Activated naive CD4-positive, alpha-beta T cell treated with anti-CD3 and anti-CD28 coated beads, Interleukin-2, amount 50 U/mL, for 24 hours (primary cell): Measurements from ENCODE around the gene RYR3.

Source experiments
- H3K27ac Mint-ChIP-seq: one replicate; pipeline ENCODE4 v1.8.0; 2021; ENCODE audit warnings: mild to moderate bottlenecking, mixed read lengths
- H3K27me3 Mint-ChIP-seq: one replicate; pipeline ENCODE4 v1.8.0; 2021; ENCODE audit warnings: mixed read lengths
- H3K36me3 Mint-ChIP-seq: one replicate; pipeline ENCODE4 v1.8.0; 2021; ENCODE audit warnings: mixed read lengths
- H3K4me1 Mint-ChIP-seq: one replicate; pipeline ENCODE4 v1.8.0; 2021; ENCODE audit warnings: mixed read lengths
- H3K4me3 Mint-ChIP-seq: one replicate; pipeline ENCODE4 v1.8.0; 2021; ENCODE audit warnings: mild to moderate bottlenecking, mixed read lengths
- H3K9me3 Mint-ChIP-seq: one replicate; pipeline ENCODE4 v1.8.0; 2021; ENCODE audit warnings: mixed read lengths

The RYR3 gene

GRCh38 chr15:33670567-33670966 is 359.8 kb downstream of the RYR3 start:
- H3K9me3 Mint-ChIP-seq = no peaks in the 10 kb centered on the region
- H3K4me3 Mint-ChIP-seq = no peak overlapping the region
- no peaks in the 10 kb centered on the region for H3K36me3 Mint-ChIP-seq
- no peaks in the 10 kb centered on the region for H3K4me1 Mint-ChIP-seq
- no peak overlapping the region for H3K27ac Mint-ChIP-seq
- H3K27me3 Mint-ChIP-seq = peaks cover 23% of the 10 kb centered on the region

GRCh38 chr15:33671456-33671855 is 360.7 kb downstream of the RYR3 start:
- Mint-ChIP-seq H3K36me3 (no peaks in the 10 kb centered on the region), H3K9me3 (no peaks in the 10 kb centered on the region), H3K4me3 (no peak overlapping the region), H3K27ac (no peak overlapping the region), H3K27me3 (peaks cover 25% of the 10 kb centered on the region), H3K4me1 (no peaks in the 10 kb centered on the region)

- Mint-ChIP-seq H3K27me3 (peaks cover 24% of the 10 kb centered on the region), H3K4me1 (no peaks in the 10 kb centered on the region), H3K36me3 (no peaks in the 10 kb centered on the region), H3K27ac (no peak overlapping the region), H3K4me3 (no peak overlapping the region), H3K9me3 (no peaks in the 10 kb centered on the region)
These were observed 364.5 kb downstream of the RYR3 start for GRCh38 chr15:33675246-33675645.

GRCh38 chr15:33677238-33677830 is 366.6 kb downstream of the RYR3 start:
- peaks cover 18% of the 10 kb centered on the region for H3K27me3 Mint-ChIP-seq
- H3K36me3 Mint-ChIP-seq = no peaks in the 10 kb centered on the region
- no peaks in the 10 kb centered on the region for H3K4me1 Mint-ChIP-seq
- H3K9me3 Mint-ChIP-seq = no peaks in the 10 kb centered on the region
- no peak overlapping the region for H3K4me3 Mint-ChIP-seq
- H3K27ac Mint-ChIP-seq = no peak overlapping the region

- no peak overlapping the region for H3K27ac Mint-ChIP-seq
- peaks cover 14% of the 10 kb centered on the region for H3K27me3 Mint-ChIP-seq
- no peak overlapping the region for H3K4me3 Mint-ChIP-seq
- H3K4me1 Mint-ChIP-seq = no peaks in the 10 kb centered on the region
- H3K36me3 Mint-ChIP-seq = no peaks in the 10 kb centered on the region
- no peaks in the 10 kb centered on the region for H3K9me3 Mint-ChIP-seq
These were observed 367.4 kb downstream of the RYR3 start for GRCh38 chr15:33678176-33678575.

GRCh38 chr15:33678602-33679001 is 367.8 kb downstream of the RYR3 start:
- Mint-ChIP-seq H3K4me1 (no peaks in the 10 kb centered on the region), H3K27ac (no peak overlapping the region), H3K36me3 (no peaks in the 10 kb centered on the region), H3K4me3 (no peak overlapping the region), H3K27me3 (peaks cover 12% of the 10 kb centered on the region), H3K9me3 (no peaks in the 10 kb centered on the region)

GRCh38 chr15:33679061-33679460 is 368.3 kb downstream of the RYR3 start:
- H3K4me3 Mint-ChIP-seq = no peak overlapping the region
- H3K9me3 Mint-ChIP-seq = no peaks in the 10 kb centered on the region
- peaks cover 8% of the 10 kb centered on the region for H3K27me3 Mint-ChIP-seq
- H3K36me3 Mint-ChIP-seq = no peaks in the 10 kb centered on the region
- H3K27ac Mint-ChIP-seq = no peak overlapping the region
- H3K4me1 Mint-ChIP-seq = no peaks in the 10 kb centered on the region

- Mint-ChIP-seq H3K4me1 (no peaks in the 10 kb centered on the region), H3K4me3 (no peak overlapping the region), H3K9me3 (no peaks in the 10 kb centered on the region), H3K36me3 (no peaks in the 10 kb centered on the region), H3K27me3 (peaks cover 4% of the 10 kb centered on the region), H3K27ac (no peak overlapping the region)
These were observed 369.6 kb downstream of the RYR3 start for GRCh38 chr15:33680336-33680735.

- no peaks in the 10 kb centered on the region for H3K36me3 Mint-ChIP-seq
- no peaks in the 10 kb centered on the region for H3K4me1 Mint-ChIP-seq
- H3K4me3 Mint-ChIP-seq = no peak overlapping the region
- no peaks in the 10 kb centered on the region for H3K9me3 Mint-ChIP-seq
- no peak overlapping the region for H3K27ac Mint-ChIP-seq
- H3K27me3 Mint-ChIP-seq = peaks cover 2% of the 10 kb centered on the region
These were observed 382.5 kb downstream of the RYR3 start for GRCh38 chr15:33693166-33693800.

- Mint-ChIP-seq H3K4me3 (no peak overlapping the region), H3K36me3 (no peaks in the 10 kb centered on the region), H3K27me3 (peaks cover 2% of the 10 kb centered on the region), H3K27ac (no peak overlapping the region), H3K4me1 (no peaks in the 10 kb centered on the region), H3K9me3 (no peaks in the 10 kb centered on the region)
These were observed 387.4 kb downstream of the RYR3 start for GRCh38 chr15:33698126-33698525.

GRCh38 chr15:33699145-33699544 is 388.4 kb downstream of the RYR3 start:
- Mint-ChIP-seq H3K4me1 (no peaks in the 10 kb centered on the region), H3K36me3 (no peaks in the 10 kb centered on the region), H3K9me3 (no peaks in the 10 kb centered on the region), H3K27ac (no peak overlapping the region), H3K27me3 (no peaks in the 10 kb centered on the region), H3K4me3 (no peak overlapping the region)

GRCh38 chr15:33699691-33700447 is 389.1 kb downstream of the RYR3 start:
- H3K4me1 Mint-ChIP-seq = no peaks in the 10 kb centered on the region
- no peak overlapping the region for H3K27ac Mint-ChIP-seq
- H3K4me3 Mint-ChIP-seq = no peak overlapping the region
- no peaks in the 10 kb centered on the region for H3K36me3 Mint-ChIP-seq
- H3K27me3 Mint-ChIP-seq = no peaks in the 10 kb centered on the region
- no peaks in the 10 kb centered on the region for H3K9me3 Mint-ChIP-seq

GRCh38 chr15:33700695-33701303 is 390.0 kb downstream of the RYR3 start:
- H3K9me3 Mint-ChIP-seq = no peaks in the 10 kb centered on the region
- H3K27ac Mint-ChIP-seq = no peak overlapping the region
- no peak overlapping the region for H3K4me3 Mint-ChIP-seq
- H3K36me3 Mint-ChIP-seq = no peaks in the 10 kb centered on the region
- H3K4me1 Mint-ChIP-seq = no peaks in the 10 kb centered on the region
- H3K27me3 Mint-ChIP-seq = no peaks in the 10 kb centered on the region

- no peaks in the 10 kb centered on the region for H3K9me3 Mint-ChIP-seq
- no peak overlapping the region for H3K4me3 Mint-ChIP-seq
- no peaks in the 10 kb centered on the region for H3K4me1 Mint-ChIP-seq
- no peaks in the 10 kb centered on the region for H3K27me3 Mint-ChIP-seq
- H3K27ac Mint-ChIP-seq = no peak overlapping the region
- no peaks in the 10 kb centered on the region for H3K36me3 Mint-ChIP-seq
These were observed 390.5 kb downstream of the RYR3 start for GRCh38 chr15:33701304-33701696.

- H3K4me3 Mint-ChIP-seq = no peak overlapping the region
- H3K27ac Mint-ChIP-seq = no peak overlapping the region
- H3K27me3 Mint-ChIP-seq = no peaks in the 10 kb centered on the region
- no peaks in the 10 kb centered on the region for H3K9me3 Mint-ChIP-seq
- H3K36me3 Mint-ChIP-seq = no peaks in the 10 kb centered on the region
- H3K4me1 Mint-ChIP-seq = no peaks in the 10 kb centered on the region
These were observed 395.4 kb downstream of the RYR3 start for GRCh38 chr15:33706173-33706572.

GRCh38 chr15:33710748-33711147 is 400.0 kb downstream of the RYR3 start:
- Mint-ChIP-seq H3K27ac (no peak overlapping the region), H3K36me3 (no peaks in the 10 kb centered on the region), H3K4me3 (no peak overlapping the region), H3K27me3 (no peaks in the 10 kb centered on the region), H3K4me1 (no peaks in the 10 kb centered on the region), H3K9me3 (no peaks in the 10 kb centered on the region)
